Activated CD4-positive, CD25-positive, alpha-beta regulatory T cell treated with anti-CD3 and anti-CD28 coated beads, Interleukin-2, amount 50 U/mL, for 72 hours (primary cell): ENCODE results near the gene NRF1.

Experiments
- DNase-seq: peaks from one replicate; pipeline ENCODE4 v3.0.0; 2021

Gene NRF1

DNA sequence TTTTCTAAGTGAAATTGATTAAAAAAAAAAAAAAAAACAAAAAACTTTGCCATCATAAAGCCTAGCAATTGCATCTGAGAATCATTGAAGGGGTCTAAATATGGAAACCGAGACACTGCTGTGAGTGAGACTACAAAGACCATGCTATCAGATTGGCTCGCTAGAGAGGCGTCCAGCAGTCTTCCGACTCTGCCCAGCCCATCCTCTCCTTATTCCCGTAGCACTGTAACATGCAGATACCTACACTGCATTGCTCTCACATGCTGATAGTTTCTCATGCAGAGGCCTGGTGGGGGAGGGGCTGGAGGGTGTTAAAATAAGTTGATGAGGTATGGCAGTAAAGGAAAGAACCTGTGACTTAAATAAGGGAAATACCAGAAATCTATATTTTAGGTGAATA is 130.7 kb downstream of the NRF1 start:
- DNase-seq: no peak

DNA sequence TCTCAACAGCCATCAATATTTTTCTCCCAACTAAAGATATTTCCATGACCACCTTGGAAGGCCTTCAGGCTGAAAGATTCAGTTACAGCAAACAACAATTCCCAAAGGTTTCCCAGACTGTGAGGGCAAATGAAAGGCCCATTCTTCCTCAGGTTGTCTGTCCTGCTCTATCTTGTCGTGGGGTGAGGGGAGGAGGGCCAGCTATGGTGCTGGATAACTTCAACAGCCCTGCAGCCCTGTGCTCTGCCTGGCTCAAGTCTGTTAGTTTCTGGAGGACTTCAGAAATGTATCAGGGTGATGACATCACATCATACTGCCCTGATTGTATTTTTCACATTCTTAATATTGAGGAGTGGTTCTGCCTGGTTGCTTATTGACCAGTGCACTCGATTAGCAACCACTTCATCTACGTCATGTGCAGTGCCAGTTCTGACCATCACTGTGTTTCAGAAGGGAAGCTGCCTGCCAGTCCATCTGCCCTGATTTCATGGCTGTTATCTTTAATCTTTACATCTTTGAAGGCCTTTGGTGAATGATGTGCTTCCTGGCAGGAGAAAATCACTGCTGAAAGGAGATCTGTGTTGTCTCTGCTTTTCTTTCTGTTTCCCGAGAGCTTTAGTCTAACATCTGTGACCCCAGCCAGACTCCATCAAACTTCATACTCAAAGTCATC is 135.5 kb downstream of the NRF1 start:
- no peak for DNase-seq

DNA sequence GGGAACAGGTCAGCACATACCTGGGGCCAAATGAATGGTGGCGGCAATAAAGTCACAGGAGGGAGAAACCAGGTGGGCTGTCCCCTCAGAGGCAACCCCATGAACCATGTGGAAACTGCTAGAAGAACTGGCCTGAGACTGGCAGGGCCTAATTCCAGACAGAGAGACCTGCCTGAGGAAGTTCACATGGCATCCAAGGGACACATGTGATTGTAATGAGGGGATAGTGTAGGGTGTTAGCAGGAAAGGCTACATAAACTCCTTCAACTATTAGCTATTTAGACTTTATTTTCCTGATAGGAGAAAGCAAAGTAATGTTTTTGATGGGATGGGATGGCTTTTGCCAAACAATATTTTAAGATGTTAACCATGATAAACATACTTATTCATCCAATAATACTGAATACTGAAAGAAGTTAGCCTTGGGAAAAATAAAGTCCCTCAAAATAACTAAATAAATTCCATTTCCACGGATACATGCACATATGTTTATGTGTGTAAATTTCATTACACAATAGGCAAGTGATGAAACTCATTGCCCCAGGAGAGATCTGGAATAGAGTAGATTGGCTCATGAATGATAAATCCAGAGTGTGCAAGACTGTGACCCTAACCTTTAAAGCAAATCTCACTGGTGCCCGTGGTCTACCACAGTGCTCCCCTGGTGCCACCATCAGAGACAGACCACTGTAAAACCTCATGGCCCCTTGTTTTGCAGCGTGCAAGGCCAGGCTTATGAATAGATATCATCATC is 137.0 kb downstream of the NRF1 start:
- no peak for DNase-seq

DNA sequence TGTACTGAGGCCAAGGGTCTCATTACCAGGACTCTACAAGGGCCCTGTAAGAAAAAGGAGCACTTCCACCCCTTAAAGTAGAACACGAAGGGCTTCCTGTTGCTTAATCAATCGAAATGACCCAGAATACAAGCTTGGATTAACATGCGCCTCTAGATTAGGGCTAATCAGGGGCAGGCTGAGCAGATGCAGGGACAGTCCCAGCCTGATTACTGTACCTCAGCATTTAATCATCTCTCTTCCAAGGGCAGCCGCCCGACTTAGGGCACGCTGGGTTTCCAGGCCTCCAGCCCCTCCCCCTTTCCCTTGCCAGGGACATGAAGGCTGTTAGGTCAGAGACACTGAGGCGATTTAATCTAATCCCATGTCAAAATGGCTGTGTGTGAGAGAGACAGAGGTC is 138.6 kb downstream of the NRF1 start:
- no peak for DNase-seq

DNA sequence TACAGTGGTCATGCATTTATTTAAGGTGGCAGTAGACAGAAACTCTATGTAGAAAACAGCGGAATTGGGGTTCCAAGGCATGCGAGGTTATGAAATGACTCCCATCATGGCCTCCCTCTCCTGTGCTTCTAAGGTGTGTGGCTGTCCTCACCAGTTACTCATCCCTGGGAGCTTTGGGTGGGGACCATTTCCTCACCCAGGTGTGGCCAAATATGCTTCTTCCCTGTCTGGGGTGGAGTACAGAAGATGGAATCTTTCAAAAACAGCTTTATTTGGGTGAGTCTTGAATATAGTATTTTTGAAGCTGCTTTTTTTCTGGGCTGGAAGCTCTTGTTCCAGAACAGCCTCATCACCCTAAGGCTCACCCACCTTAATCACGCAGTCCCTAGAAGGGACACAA is 139.0 kb downstream of the NRF1 start:
- no peak for DNase-seq

DNA sequence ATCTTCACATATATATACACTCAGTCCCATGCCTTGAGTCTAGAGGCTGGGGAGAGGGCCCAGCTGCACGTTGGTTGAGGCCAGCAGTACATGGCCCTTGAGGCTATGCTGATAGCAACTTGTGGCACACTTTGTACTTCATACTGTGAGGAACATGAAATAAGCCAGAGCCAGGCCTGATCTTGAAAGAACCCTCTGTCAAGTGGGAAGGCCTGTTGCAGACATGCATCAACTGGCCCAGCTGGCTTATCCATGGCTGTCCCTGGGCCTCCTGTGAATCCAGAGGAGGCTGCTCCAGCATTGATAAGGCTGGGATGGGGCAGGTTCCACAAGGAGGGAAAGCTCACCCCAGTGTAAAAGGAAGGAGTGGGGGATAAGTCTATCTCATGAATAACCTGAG is 140.4 kb downstream of the NRF1 start:
- no peak for DNase-seq

DNA sequence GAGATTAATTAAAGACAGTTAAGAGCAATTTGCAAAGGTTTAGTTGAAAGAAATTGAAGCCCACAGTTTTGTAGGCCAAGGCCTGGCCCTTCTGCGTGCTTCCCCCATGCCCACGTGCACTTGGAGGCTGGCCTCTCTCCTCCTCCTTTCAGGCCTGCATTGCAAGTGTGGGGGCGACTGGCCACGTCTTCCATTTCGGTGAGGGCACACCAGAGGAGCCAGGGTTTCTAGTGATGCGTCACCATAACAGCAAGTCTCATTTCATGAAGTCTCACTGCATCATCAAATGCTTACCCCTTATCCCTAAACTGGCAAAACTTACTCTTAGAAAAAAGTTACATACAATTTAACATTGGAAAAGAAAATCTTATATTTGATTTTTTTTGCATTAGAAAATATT is 141.2 kb downstream of the NRF1 start:
- DNase-seq: no peak

DNA sequence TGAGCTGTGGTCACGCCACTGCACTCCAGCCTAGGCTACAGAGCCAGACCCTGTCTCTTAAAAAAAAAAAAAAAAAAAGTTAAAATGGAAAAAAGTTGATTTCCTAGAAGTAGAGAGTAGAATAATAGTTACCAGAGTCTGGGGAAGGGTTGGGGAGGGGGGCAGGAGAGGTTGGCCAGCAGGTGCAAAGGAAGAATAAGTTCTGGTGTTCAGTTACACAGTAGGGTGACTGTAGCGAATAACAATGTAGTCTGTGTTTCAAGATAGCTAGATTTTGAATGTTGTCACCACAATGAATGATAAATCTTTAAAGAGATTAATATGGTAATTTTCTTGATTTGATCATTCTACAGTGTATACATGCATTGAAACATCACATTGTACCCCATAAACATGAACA is 142.9 kb downstream of the NRF1 start:
- no peak for DNase-seq

DNA sequence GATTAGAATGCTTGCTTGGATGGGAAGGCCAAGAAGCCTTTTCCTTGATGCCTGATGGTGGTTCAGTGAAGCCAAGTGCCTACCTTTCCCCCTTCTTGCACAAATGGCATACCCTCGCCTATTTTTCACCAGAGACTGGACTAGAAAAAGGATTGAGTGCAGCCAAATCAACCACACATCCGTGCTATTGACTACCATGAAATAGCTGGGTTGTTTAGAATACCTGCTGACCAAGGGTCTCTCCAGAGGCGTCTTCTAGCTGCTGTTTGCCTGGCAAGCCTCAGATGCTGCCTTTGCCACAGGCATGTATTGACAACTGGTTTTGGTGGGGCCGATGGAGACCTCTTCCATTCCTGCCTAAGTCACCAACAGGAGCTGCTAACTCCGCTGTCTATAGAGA is 146.5 kb downstream of the NRF1 start:
- no peak for DNase-seq

DNA sequence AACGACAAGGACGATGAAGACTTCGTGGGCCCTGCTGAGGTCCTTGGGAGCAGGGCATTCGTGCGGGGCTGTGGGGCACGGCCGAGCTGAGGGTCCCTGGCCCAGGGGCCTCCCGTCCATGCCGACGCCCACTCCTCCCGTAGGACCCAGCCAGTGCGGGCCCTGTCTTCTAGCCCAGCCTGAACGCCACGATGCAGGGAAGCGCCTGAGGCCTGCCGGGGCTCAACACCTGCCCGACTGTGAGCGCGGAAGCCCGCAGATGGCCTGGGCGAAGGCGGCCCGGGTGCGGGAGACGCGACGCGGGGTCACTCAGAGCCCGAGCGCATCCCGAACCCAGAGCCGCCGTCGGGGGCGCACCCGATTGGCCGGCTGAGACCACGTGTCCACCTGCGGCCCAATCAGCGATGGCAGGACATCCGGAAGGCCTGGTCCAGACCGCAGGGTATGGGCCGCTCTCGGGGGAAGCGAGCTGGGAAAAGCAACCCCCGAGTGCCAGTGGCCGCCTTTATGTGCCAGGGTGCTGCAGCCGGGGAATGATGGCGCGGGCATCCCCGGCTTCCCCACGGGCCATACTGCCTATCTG is 151.0 kb downstream of the NRF1 start:
- no peak for DNase-seq

DNA sequence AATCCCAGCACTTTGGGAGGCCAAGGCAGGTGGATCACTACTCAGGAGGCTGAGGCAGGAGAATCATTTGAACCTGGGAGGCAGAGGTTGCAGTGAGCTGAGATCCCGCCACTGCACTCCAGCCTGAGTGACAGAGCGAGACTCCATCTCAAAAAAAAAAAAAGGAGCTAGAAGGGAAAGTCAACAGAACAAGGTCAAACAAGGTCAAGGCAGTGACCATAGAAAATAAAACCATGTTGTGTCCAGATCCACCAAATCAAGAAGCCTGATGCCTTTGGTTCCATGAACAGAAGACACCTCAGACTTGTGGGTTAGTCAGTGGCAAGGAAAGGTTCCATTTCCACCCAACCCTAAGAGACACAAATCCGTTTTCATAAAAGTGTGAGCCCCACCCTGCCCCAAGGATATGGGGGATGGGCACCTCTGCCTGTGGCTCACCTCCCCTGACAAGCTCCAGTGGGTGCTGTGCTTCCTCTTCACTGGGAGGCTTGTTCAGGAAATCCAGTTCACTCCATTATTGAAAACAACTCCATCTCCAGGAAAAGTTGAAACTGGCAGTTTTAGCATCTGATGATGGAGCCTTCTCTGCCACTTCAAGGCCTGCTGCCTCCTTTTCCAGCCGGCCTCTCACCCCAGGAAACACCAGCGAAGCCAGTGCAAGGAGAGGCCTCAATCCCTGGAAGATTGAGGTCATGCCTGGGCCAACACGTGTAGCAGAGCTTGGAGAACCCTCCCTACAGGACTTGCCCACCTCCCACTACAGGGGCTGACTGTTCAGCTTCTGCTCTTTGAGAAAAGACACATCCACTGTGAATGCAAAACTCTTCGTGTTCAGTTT is 152.9 kb downstream of the NRF1 start:
- DNase-seq: no peak

DNA sequence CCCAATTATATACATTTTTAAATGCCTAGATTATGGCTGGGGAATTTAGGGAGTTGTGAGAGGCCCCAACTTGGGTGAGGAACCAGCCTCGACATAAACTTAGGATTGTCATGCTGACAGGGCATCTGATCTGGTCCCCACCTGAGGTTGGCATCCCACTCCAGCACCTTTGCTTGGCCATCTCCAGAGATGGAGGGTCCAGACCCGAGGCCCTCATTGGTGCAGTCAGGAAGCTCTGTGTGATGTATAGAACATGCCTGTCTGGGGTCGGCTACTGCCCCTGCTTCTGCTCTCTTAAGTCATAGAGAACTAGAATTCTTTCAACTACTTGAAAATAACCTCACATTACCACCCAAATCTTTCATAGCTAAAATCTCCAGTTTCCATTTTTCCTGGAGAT is 153.8 kb downstream of the NRF1 start:
- DNase-seq: no peak

DNA sequence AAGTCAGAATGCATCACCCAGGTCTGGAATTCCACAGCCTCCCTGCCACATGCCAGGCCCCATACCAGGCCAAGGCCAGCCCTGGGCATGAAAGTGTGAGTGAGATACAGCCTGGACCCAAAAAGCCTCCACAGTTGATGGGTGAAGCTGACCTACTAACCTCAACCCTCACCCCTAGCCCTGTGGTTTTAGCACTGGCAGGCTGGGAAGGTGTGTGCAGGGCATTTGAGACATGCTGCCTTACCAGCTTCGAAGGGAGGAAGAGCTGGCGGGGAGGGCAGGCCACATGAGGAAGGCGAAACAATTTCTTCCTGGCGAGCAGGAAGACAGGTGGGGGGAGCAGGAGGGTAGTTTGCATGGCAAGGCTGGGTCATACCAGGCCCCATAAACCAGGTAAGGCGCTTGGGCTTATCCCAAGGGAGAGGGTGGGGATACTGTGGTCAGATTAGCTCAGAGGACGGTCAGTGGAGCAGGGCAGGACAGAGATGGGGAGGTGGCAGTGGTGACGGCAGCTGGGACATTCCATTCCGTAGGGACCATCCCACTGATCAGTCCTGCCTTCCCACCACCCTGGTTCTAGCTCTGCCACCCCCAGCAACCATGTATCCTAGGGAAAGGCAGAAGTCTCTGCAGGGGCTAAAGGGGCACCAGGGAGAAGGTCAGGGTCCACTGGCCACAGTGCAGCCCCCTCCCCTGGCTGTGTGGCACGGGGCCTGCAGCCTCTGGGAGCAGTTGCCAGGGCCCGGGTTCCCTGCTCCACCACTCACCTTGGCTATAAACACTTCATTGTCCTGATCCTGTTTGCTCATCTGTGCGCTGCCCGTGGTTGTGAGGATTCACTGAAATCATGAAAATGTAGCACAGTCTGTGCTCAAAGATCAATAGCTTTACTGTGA is 155.8 kb downstream of the NRF1 start:
- no peak for DNase-seq

DNA sequence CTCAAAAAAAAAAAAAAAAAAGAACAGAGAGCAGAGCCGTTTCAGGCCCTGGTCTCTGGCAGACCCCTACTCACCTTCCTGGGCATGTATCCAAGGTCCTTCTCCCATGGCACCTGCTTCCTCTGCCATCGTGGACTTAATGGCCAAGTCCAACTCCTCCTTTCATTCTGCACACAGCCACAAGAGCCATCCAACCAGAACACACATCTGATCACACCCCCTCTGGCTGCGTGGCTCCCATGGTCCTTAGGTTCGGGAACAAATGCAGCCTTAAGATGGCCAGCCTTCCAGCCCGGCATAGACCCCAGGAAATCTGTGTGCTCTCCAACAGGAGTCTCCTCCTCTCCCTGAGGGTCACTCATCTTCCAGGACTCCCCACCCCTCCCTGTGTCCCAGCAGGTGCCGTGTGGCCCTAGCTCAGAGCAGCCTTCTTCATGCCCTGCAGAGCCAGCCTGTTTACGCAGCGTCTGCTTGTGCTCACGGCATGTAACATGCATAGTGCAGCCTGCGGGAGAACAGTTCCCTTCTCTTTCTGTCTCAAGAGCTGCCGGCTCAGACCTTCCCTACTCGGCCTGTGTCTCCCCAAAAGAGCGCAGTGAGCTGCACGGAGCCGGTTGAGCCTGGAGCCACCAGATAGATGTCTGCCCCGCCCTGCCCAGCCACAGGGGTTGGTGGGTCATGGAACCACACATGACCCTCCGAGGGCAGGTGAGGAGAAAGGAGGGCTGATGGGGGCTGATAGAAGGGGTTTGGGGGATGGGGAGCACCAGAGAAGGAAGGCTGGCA is 157.3 kb downstream of the NRF1 start:
- no peak for DNase-seq

DNA sequence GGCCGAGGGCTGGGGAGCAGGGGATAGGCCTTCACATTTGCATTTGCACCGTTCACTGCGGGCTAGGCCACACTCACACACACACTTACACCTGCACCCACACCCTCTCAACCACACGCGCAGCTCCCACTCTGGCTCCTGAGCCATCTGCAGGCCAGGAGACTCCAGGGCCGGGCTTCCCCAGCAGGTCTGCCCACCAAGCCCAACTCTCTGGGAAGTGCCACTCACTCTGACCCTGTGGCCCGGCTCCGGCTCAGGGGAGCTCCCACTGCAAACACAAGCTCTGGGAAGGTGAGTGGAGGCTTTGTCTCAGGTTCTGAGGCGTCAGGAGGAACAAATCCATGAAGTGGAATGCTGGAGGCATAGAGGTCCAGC is 157.9 kb downstream of the NRF1 start:
- DNase-seq: no peak

DNA sequence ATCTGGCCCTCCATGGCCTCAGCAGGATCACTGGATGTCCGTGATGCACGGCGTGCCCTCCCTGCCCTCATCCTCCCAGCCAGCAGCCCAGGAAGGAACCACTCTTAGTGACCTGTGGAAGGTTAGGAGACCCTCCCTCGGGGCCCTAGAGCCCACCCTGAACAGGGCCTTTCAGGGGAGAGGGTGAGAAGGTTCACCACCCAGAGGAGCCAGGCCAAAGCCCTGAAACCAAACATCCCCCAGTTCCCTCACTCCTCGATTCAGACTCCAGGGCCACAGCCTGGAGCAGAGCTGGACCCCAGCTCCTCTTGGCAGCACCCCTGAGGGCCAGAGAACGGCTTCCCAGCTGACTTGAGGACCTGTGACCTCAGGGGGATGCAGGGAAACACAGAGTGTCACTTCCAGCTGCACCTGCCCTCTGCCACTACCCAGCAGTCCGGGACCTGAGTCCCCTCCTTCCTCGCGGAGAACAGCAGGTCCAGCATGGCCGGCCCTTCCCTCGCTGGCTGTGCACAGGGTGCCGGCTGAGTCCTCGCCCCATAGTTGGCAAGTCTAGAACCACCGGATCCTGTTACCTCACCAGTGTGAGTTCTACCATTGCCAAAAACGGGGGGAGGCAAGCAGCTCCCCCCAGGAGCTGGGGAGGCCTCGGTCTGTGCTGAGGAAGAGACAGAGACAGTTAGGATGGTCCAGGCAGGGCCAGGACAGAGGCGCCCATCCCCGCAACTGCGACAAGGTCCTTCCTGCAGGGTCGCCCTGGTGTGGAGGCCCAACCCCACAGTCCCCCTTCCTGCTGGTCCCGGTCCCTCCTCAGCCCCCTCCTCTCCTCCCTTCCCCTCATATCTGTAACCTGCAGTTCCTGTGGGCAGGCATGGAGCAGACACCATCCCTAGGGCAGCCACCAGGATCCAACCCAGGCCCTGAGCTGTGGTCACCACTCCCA is 158.6 kb downstream of the NRF1 start:
- no peak for DNase-seq

DNA sequence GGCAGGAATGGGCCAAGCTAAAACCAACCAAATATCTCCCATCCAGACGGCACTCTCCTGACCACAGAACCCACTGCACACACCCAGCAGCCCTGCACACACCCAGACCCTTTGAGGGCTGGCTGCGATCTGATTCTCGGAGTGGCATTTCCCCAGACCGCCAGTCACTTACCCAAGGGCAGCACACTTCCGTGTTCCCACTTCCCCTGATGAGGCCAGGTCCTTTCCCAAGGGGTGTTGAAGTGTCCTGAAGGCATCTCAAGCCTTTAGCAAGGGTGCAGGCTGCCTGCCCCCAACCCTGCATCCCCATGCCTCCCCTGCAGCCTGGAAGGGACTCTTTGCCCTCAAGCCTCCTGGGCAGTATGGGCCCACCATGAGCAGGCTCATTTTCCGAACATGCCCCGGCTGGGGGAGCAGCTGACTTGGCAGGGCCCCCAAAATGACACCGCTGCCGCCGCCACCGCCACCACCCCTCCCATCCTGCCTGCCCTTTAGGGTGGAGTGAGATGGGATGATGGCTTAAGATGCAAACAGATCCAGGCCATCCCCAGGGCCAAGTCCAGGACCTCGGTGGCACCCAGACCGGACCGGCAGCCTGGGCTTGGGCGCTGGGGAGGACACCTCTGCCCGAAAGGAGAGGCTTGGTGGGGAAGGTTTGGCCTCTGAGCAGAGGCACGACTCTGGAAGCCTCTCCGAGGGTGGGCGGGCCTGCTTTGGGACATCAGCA is 159.8 kb downstream of the NRF1 start:
- no peak for DNase-seq

DNA sequence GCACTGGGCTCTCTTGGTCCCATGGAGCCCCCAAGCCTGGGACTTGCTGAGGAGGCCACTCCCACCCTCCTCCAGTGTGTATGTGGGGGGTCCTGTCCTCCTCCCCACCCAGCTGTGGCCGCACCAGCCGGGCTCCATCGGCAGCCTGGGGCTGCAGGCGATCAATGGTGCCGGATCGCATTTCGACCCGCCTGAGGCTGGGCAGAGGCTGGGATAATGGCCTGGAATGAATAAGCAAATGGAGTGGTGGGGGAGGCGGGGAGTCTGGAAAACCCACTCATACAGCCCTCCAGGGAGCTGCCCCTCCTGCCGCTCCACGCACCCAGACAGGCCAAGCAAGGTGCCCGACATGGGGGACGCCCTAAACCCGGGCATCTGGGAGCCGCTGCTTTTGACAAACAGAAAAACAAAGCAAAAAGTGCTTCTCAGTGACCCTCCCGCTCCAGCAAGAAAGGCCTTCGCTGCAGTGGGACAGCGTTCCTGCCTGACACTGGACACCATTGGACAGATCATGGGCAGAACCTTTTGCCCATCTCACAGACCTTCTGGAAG is 160.5 kb downstream of the NRF1 start:
- no peak for DNase-seq

DNA sequence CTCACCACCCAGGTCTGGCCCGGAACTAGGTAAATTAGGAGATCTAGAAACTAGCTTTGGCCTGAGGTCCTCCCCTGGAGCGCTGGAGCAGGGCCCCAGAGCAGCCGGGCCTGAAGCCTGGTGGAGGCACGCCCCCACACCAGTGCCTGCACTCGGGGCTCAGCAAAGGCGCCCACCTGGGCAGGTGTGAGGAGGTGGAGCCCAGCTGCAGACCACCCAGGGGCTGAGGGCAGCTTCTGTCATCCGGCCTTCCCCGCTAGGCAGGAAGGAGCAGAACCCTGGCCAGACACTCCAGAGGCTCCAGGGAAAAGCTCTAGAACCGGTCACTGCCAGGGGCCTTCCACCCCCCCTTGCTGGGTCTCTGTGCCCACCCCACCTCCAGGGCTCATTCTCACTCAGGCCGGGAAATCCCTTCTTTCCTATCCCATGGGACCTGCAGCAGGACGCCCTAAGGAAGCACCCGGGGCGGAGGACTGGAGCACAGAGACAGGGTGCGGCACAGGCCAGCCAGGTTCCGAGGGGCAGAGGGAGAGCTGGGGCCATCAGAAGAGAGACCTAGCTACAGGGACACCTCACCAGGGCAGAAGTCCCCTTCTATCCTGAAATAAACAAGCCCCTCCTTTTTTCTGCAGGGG is 161.2 kb downstream of the NRF1 start:
- DNase-seq: no peak
